Measurements from ENCODE around the gene KCNN1.
"Not testable (repeated sequence)": the region's sequence is repeated elsewhere in the genome, so short reads cannot be mapped to it uniquely, and the experiment has no call there.

KCNN1 gene

GRCh38 chr19:17966550-17967256, at the start of gene KCNN1:
Gene KCNN1, plus strand, starts transcription at chr19:17967107. Its CDS starts 6,782 bp downstream, at chr19:17973889.
- no peak for DNase-seq

DNA sequence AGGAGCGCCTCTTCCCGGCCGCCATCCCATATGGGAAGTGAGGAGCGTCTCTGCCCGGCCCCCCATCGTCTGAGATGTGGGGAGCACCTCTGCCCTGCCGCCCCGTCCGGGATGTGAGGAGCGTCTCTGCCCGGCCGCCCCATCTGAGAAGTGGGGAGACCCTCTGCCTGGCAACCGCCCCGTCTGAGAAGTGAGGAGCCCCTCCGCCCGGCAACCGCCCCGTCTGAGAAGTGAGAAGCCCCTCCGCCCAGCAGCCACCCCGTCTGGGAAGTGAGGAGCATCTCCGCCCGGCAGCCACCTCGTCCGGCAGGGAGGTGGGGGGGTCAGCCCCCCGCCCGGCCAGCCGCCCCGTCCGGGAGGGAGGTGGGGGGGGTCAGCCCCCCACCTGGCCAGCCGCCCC, 48.8 kb upstream of the KCNN1 start:
- not testable (repeated sequence) for DNase-seq

DNA sequence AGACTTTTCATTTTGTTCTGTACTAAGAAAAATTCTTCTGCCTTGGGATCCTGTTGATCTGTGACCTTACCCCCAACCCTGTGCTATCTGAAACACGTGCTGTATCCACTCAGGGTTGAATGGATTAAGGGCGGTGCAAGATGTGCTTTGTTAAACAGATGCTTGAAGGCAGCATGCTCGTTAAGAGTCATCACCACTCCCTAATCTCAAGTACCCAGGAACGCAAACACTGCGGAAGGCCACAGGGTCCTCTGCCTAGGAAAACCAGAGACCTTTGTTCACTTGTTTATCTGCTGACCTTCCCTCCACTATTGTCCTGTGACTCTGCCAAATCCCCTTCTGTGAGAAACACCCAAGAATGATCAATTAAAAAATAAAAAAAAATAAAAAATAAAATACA, 47.8 kb upstream of the KCNN1 start:
- DNase-seq: not testable (repeated sequence)

- no peak for DNase-seq
These were observed 46.4 kb upstream of the KCNN1 start for GRCh38 chr19:17920527-17920926.

DNA sequence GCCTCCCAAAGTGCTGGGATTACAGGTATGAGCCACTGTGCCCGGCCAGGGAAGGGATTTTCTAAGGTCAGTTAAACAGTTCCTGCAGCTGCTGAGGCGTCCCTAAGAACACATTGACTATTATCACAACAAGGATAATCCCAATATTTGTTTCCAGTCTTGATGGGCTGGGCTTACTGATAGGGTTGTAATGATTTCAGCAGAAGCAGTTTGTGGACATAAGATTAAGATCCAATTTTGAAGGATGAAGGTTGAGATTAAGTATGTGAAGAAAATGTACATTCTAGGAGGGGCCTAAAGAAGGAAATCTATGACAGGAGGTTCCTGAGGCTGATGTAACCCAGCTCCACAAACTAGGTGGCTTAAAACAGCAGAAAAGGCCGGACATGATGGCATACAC, 44.8 kb upstream of the KCNN1 start:
- DNase-seq: no peak

GRCh38 chr19:17926044-17926443, 40.9 kb upstream of the KCNN1 start:
- no peak for DNase-seq

- DNase-seq: no peak
These were observed 37.9 kb upstream of the KCNN1 start for GRCh38 chr19:17929056-17929455.

- DNase-seq: no peak
These were observed 35.2 kb upstream of the KCNN1 start for GRCh38 chr19:17931532-17932191.

GRCh38 chr19:17932485-17933338, 34.2 kb upstream of the KCNN1 start, which contains the start of gene CCDC124:
Gene CCDC124, plus strand, starts transcription at chr19:17933015. Its CDS starts 3,406 bp downstream, at chr19:17936421.
- peak; percentile 94 to 95 for DNase-seq

GRCh38 chr19:17933414-17934129, 33.3 kb upstream of the KCNN1 start:
- DNase-seq: no peak

GRCh38 chr19:17936379-17936778, 30.5 kb upstream of the KCNN1 start:
- DNase-seq: no peak

DNA sequence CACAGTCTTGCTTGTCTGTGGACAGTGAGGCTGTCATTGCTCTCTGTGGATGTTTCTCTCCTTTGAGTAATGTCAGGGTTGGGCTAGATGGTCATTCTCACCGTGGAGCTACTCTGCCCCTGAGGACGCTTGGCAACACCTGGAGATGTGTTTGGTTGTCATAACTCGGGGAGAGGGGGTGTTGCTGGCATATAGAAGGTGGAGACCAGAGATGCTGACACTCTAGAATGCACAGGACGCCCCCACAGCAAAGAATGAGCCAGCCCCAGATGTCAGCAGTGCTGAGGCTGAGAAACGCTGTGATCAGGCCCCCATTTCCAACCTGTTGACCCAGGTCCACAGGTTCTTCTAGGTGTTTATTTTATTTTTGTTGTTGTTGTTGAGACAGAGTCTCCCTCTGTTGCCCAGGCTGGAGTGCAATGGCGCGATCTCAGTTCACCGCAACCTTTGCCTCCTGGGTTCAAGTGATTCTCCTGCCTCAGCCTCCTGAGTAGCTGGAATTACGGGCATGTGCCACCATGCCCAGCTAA, 29.5 kb upstream of the KCNN1 start:
- no peak for DNase-seq

DNA sequence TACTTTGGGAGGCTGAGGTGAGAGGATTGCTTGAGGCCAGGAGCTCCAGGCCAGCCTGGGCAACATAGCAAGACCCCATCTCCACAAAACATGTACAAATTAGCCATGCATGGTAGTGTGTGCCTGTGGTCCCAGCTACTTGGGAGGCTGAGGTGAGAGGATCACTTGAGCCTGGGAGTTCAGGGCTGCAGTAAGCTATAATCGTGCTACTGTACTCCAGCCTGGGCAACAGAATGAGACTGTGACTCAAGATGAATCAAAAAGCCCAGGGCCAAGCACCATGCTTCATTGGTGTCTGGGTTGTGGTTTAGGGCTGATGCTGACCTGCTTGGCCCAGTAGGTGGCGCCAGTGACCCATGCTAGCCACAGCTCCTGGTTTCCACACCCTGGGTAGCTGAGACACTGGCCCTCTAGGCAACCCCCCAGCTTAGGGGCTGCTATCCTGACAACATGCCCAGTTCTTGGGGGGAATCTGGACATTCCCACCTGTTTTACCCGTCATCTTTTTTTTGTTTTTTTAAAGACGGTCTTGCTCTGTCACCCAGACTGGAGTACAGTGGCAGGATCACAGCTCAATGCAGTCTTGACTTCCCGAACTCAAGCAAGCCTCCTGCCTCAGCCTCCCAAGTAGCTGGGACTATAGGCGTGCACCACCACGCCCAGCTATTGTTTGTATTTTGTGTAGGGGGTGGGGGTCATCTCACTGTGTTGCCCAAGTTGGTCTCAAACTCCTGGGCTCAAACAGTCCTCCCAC, 28.6 kb upstream of the KCNN1 start:
- DNase-seq: peak; percentile 85

- DNase-seq: no peak
These were observed 24.7 kb upstream of the KCNN1 start for GRCh38 chr19:17942181-17942580.

DNA sequence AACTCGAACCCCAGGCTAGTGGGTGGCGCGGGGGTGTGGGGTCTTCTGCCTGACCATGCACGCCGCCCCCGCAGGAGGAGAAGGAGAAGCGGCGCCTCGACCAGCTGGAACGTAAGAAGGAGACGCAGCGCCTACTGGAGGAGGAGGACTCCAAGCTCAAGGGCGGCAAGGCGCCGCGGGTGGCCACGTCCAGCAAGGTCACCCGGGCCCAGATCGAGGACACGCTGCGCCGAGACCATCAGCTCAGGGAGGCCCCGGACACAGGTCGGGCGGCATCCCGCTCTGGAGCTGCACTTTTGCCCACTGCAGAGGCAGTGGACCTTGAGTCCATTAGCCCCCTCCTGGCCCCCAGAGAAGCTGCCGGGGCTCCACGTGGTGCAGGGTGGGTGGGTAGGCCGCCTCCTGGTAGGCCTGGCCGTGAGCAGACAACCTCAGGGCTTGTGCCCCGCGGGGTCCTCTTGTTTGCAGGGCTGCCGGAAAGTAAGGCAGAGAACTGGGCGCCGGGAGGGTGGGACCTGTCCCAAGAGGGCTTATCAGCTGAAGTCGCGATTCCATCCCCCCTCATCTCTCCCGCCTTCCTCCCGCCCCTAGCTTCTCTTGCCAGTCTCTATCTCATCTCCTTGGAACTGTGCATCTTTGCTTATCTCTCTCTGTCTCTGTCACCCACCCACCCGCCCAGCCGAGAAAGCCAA, 24.2 kb upstream of the KCNN1 start:
- DNase-seq: no peak

GRCh38 chr19:17943274-17944221, 23.4 kb upstream of the KCNN1 start:
- no peak for DNase-seq

GRCh38 chr19:17944301-17944700, 22.6 kb upstream of the KCNN1 start:
- no peak for DNase-seq

DNA sequence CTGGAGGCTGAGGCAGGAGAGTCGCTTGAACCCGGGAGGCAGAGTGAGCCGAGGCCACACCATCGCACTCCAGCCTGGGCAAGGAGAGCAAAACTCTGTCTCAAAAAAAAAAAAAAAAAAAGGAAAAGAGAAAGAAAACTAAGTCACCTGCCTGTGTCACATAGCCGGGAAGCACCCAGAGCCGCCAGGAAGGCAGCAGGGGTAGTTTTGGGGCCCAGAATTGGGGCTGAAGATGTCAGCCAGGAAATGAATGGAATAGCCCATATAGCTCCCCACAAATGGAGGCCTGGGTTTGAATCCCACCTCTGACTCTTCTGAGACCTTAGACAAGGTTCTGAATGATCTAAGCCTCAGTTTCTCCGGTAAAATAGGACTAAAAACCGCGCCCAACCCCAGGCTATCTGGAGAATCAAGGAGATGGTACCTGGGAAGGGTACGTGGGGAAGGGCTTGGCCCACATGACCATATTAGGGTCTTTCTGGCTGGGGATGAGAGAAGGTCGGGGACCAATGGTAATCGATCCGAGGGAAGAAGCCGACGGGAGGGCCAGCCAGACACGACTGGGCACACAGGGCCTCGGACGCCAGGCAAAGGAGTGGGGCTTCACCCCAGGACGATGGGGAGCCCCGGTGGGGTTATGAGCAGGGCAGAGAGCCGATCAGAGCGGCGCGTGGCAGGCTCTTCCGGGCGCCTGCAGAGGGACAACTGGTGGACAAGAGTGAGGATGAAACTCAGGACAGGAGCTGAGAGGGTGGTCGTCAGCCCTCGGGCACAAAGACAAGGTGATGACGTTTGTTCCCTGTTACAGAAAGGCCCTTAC, 19.7 kb upstream of the KCNN1 start:
- peak in 1 of 2 donors; percentile 46 for DNase-seq

Measured in CD4-positive, alpha-beta T cell treated with Interleukin-4 for 1 hour (primary cell).